Smooth muscle cell (in vitro differentiated cells): ENCODE data around the gene KCNQ1. TPM values are rescaled to one million over a fixed set of nuclear protein-coding genes. Genes with fewer than 3 reads are reported as not detected.

Experiments used
- DNase-seq: peaks from one replicate; lab custom pipeline; 2025; ENCODE audit not compliant: unreplicated experiment; lab: John Stamatoyannopoulos, UW
- H2AFZ ChIP-seq: fragments of 200-600 bp; sonication (generic); 2 replicates; pipeline ENCODE4 v1.6.0; 2016; ENCODE audit warnings: antibody characterized with exemption, low read depth, mild to moderate bottlenecking
- H3F3A ChIP-seq: fragments of 200-600 bp; sonication (generic); 2 replicates; pipeline ENCODE4 v1.6.0; 2017; ENCODE audit warnings: antibody characterized with exemption, low read depth
- H3K27ac ChIP-seq: fragments of 200-600 bp; sonication (generic); 2 replicates; pipeline ENCODE4 v1.5.1; 2016; ENCODE audit warnings: low read depth, mild to moderate bottlenecking
- H3K27me3 ChIP-seq: fragments of 200-600 bp; sonication (generic); 2 replicates; pipeline ENCODE4 v1.6.1; 2016; ENCODE audit warnings: low read depth, mild to moderate bottlenecking
- H3K36me3 ChIP-seq: fragments of 200-600 bp; sonication (generic); 2 replicates; pipeline ENCODE4 v1.5.1; 2016; ENCODE audit warnings: low read depth
- H3K4me1 ChIP-seq: fragments of 200-600 bp; sonication (generic); 2 replicates; pipeline ENCODE4 v1.5.1; 2016; ENCODE audit warnings: low read depth
- H3K4me2 ChIP-seq: fragments of 200-600 bp; sonication (generic); 2 replicates; pipeline ENCODE4 v1.6.0; 2016; ENCODE audit warnings: mild to moderate bottlenecking
- H3K4me3 ChIP-seq: fragments of 200-600 bp; sonication (generic); 2 replicates; pipeline ENCODE4 v1.5.1; 2016; ENCODE audit warnings: mild to moderate bottlenecking
- H3K79me2 ChIP-seq: fragments of 200-600 bp; sonication (generic); 2 replicates; pipeline ENCODE4 v1.6.0; 2016; ENCODE audit warnings: low read depth, mild to moderate bottlenecking
- H3K9ac ChIP-seq: fragments of 200-600 bp; sonication (generic); 2 replicates; pipeline ENCODE4 v1.6.0; 2016; ENCODE audit warnings: low read depth
- H3K9me3 ChIP-seq: fragments of 200-600 bp; sonication (generic); replicated peaks from 2 replicates; pipeline ENCODE4 v1.5.1; 2016; ENCODE audit warnings: low read depth
- H4K20me1 ChIP-seq: fragments of 200-600 bp; sonication (generic); 2 replicates; pipeline ENCODE4 v1.6.0; 2016; ENCODE audit warnings: low read depth
- CTCF ChIP-seq: fragments of 200-600 bp; sonication (generic); IDR thresholded peaks from 2 replicates; pipeline ENCODE4 v1.5.1; 2017; ENCODE audit warnings: borderline replicate concordance, mild to moderate bottlenecking, antibody characterized with exemption; ENCODE audit not compliant: insufficient read depth, poor library complexity, severe bottlenecking
- WGBS: methylation state at CpG from one replicate; pipeline ENCODE4 v1.1.7; 2016; ENCODE audit warnings: low lambda C conversion rate; 5-methylcytosine and 5-hydroxymethylcytosine counted together
- polyA plus RNA-seq: library from polyadenylated mRNA; unstranded; fragments of >200 nt; fragmentation: Nextera tagmentation; extraction: Ambion mirVana; gene quantifications from 2 replicates; pipeline ENCODE4 v1.2.1, GENCODE V29; 2016
- total RNA-seq: library from RNA; depleted of rRNA; stranded (reverse); fragments of >200 nt; gene quantifications from 2 replicates; pipeline ENCODE4 v1.2.3, GENCODE V29; 2014

KCNQ1 gene
- total and polyA plus RNA-seq, 2 experiments from 2014 or later: 1.3 to 2.3 TPM

GRCh38 chr11:2435288-2436012 lies 9.4 kb upstream of the KCNQ1 start:
- no peaks in the 10 kb centered on the region for H3F3A ChIP-seq
- H3K36me3 ChIP-seq: no peaks in the 10 kb centered on the region
- peaks cover 35% of the 10 kb centered on the region for H3K27me3 ChIP-seq
- H3K4me1 ChIP-seq: no peaks in the 10 kb centered on the region
- H4K20me1 ChIP-seq: no peaks in the 10 kb centered on the region
- 88% methylated on average over 12 of the region's 12 CpGs for WGBS
- no peaks in the 10 kb centered on the region for H3K9me3 ChIP-seq
- no peak overlapping the region for H3K4me3 ChIP-seq
- H3K4me2 ChIP-seq: no peak overlapping the region
- no peak overlapping the region for H2AFZ ChIP-seq
- H3K79me2 ChIP-seq: no peaks in the 10 kb centered on the region
- TF ChIP-seq CTCF: no peak
- H3K9ac ChIP-seq: no peak overlapping the region
- DNase-seq: no peak
- H3K27ac ChIP-seq: no peak overlapping the region

DNA sequence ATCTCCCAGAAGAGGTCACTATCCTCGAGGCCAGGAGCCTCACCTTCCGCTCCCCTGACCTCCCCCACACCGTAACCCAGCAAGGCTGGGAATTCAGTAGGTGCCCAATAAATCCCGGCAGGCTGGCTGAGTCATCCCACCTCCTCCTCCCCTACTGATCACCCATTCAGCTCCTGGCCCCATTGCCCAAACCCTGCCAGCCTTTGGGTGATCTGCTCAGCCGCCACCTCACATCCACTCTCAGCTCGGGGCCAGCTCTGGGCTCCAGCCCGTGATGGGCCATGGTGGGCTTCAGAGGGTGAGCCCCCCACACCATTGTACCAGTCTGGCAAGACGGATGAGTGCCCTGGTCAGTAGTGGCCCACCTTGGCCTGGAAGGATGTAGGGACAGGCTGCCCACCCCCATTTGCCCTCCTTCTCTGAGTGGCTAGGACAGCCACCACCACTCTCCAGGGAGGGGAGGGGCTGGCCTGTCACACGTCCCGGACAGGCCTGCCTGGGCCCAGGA lies 8.7 kb upstream of the KCNQ1 start:
- Histone ChIP-seq H3K27me3 (peaks cover 36% of the 10 kb centered on the region), H3K4me3 (no peak overlapping the region), H3F3A (no peaks in the 10 kb centered on the region), H3K36me3 (no peaks in the 10 kb centered on the region), H3K79me2 (no peaks in the 10 kb centered on the region), H3K4me2 (no peak overlapping the region), H4K20me1 (no peaks in the 10 kb centered on the region), H3K9ac (no peak overlapping the region), H3K4me1 (no peaks in the 10 kb centered on the region), H3K27ac (no peak overlapping the region), H3K9me3 (no peaks in the 10 kb centered on the region), H2AFZ (no peak overlapping the region)
- no peak for TF ChIP-seq CTCF
- 74% methylated on average over 10 of the region's 10 CpGs for WGBS
- no peak for DNase-seq

DNA sequence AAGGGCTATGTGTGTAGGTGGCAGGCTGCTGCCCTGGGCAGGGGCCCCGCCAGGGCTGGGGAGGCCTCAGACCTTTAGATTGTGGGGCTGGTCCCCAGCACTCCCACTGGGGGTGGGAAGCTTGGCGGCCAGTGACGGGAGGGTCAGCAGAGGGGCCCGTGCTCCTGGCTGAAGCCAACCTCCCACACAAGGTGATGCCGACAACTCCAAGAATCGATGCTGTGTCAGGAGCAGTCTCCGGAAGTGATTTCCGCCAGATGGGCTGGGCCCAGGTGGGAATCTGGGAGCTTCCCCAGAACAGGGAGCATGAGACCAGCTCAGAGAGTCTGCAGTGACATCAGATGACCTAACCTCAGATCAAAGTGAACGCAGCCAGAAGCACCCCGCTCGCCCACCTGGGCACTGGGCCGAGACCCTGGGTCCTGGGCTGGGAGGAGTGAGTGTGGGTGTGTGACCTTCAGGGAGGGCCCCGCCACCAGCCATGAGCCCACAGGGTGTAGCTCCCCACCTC lies 8.2 kb upstream of the KCNQ1 start:
- TF ChIP-seq CTCF: no peak
- H3K27me3 ChIP-seq: peaks cover 41% of the 10 kb centered on the region
- no peak overlapping the region for H2AFZ ChIP-seq
- no peaks in the 10 kb centered on the region for H3K79me2 ChIP-seq
- no peaks in the 10 kb centered on the region for H3K4me1 ChIP-seq
- H3K36me3 ChIP-seq: no peaks in the 10 kb centered on the region
- no peaks in the 10 kb centered on the region for H3F3A ChIP-seq
- no peaks in the 10 kb centered on the region for H4K20me1 ChIP-seq
- no peak for DNase-seq
- no peak overlapping the region for H3K9ac ChIP-seq
- WGBS: 88% methylated on average over 12 of the region's 13 CpGs
- no peak overlapping the region for H3K4me2 ChIP-seq
- H3K4me3 ChIP-seq: no peak overlapping the region
- no peak overlapping the region for H3K27ac ChIP-seq
- H3K9me3 ChIP-seq: no peaks in the 10 kb centered on the region
